Measurements from ENCODE around the gene MYMK.

DNA sequence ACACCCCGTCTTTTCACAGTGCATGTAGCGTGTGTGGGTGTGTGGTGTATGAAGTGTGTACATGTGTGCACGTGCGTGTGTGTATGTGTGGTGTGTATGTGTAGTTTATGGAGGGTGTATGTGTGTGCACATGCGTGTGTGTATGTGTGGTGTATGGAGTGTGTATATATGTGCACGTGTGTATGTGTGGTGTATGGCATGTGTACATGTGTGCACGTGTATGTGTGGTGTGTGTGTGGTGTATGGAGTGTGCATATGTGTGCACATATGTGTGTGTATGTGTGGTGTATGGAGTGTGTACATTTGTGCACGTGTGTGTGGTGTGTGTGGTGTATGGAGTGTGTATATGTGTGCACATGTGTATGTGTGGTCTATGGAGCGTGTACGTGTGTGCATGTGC is 13.2 kb downstream of the MYMK start:
- no peak for TF ChIP-seq YY1 (IDR thresholded peaks at IDR 0.05; ENCODE audit: insufficient read depth, insufficient read length)
- TF ChIP-seq SUZ12 (IDR thresholded peaks at IDR 0.05; ENCODE audit: extremely low read depth, insufficient read depth, insufficient read length), result no peak
- no peak for TF ChIP-seq ZNF274 (IDR thresholded peaks at IDR 0.05; ENCODE audit: low read depth, low read length)

All from NT2/D1 (cell line).